GM21786 (cell line): ENCODE results near the gene TAF5L.
"Not testable (repeated sequence)": the region's sequence is repeated elsewhere in the genome, so short reads cannot be mapped to it uniquely, and the experiment has no call there.

Experiments
- ATAC-seq: cut with Tn5 transposase; IDR thresholded peaks from one replicate; pipeline ENCODE4 v1.9.1; 2021; ENCODE audit not compliant: unreplicated experiment

The TAF5L gene

GRCh38 chr1:229642970-229643369 lies 17.0 kb upstream of the TAF5L start:
- ATAC-seq: no peak

- no peak for ATAC-seq
Measured at GRCh38 chr1:229642376-229642775, 16.5 kb upstream of the TAF5L start.

- no peak for ATAC-seq
Measured at GRCh38 chr1:229641306-229641705, 15.4 kb upstream of the TAF5L start.

GRCh38 chr1:229640455-229640854 lies 14.5 kb upstream of the TAF5L start:
- ATAC-seq: no peak

GRCh38 chr1:229637746-229638145 lies 11.8 kb upstream of the TAF5L start:
- ATAC-seq: no peak

- ATAC-seq: no peak
Measured at GRCh38 chr1:229636042-229636441, 10.1 kb upstream of the TAF5L start.

- ATAC-seq: no peak
Measured at GRCh38 chr1:229631966-229632365, 6.0 kb upstream of the TAF5L start.

GRCh38 chr1:229631148-229631547 lies 5.2 kb upstream of the TAF5L start:
- ATAC-seq: no peak

- ATAC-seq: no peak
Measured at GRCh38 chr1:229629261-229629660, 3.3 kb upstream of the TAF5L start.

GRCh38 chr1:229627003-229627402 lies 1.1 kb upstream of the TAF5L start:
- ATAC-seq: no peak

GRCh38 chr1:229625071-229625914 lies 629 bp downstream of the TAF5L start:
- peak; percentile 30 for ATAC-seq

- ATAC-seq: no peak
Measured at GRCh38 chr1:229624521-229625070, 1.3 kb downstream of the TAF5L start.

- no peak for ATAC-seq
Measured at GRCh38 chr1:229623838-229624237, 2.1 kb downstream of the TAF5L start.

GRCh38 chr1:229623225-229623624 lies 2.7 kb downstream of the TAF5L start:
- no peak for ATAC-seq

- not testable (repeated sequence) for ATAC-seq
Measured at GRCh38 chr1:229622641-229623120, 3.2 kb downstream of the TAF5L start.

GRCh38 chr1:229621663-229622062 lies 4.3 kb downstream of the TAF5L start:
- no peak for ATAC-seq

GRCh38 chr1:229620876-229621275 lies 5.0 kb downstream of the TAF5L start:
- ATAC-seq: no peak

- ATAC-seq: no peak
Measured at GRCh38 chr1:229619614-229620013, 6.3 kb downstream of the TAF5L start.

GRCh38 chr1:229619002-229619401 lies 6.9 kb downstream of the TAF5L start:
- ATAC-seq: no peak

- ATAC-seq: no peak
Measured at GRCh38 chr1:229617351-229618100, 8.4 kb downstream of the TAF5L start.

- ATAC-seq: no peak
Measured at GRCh38 chr1:229614701-229615100, 11.2 kb downstream of the TAF5L start.

GRCh38 chr1:229613938-229614337 lies 12.0 kb downstream of the TAF5L start:
- ATAC-seq: no peak
